Measurements from ENCODE around the gene NOL3.
A peak's percentile ranks its signal among the peaks of the same experiment; 100 is the strongest.

The NOL3 gene

GRCh38 chr16:67157106-67157748, 13.1 kb upstream of the NOL3 start:
- H3K9me3 Mint-ChIP-seq = no peaks in the 10 kb centered on the region
- H3K4me3 Mint-ChIP-seq = peak overlapping the region; percentile 46 to 85 (median 57)
- H3K36me3 Mint-ChIP-seq (ENCODE audit: low read depth) = no peaks in the 10 kb centered on the region
- peaks cover 92% of the 10 kb centered on the region for H3K27me3 Mint-ChIP-seq (ENCODE audit: low read depth)
- no peak for TF ChIP-seq CTCF (IDR thresholded peaks at IDR 0.05; ENCODE audit: unreplicated experiment in 3 of 3)
- no peak overlapping the region for H3K27ac Mint-ChIP-seq
- H3K4me1 Mint-ChIP-seq = peaks cover 14% of the 10 kb centered on the region

- H3K4me1 Mint-ChIP-seq = peaks cover 19% of the 10 kb centered on the region
- H3K4me3 Mint-ChIP-seq = peak overlapping the region; percentile 73 to 86 (median 85)
- no peaks in the 10 kb centered on the region for H3K9me3 Mint-ChIP-seq
- H3K36me3 Mint-ChIP-seq (ENCODE audit: low read depth) = no peaks in the 10 kb centered on the region
- no peak for TF ChIP-seq CTCF (IDR thresholded peaks at IDR 0.05; ENCODE audit: unreplicated experiment in 3 of 3)
- H3K27me3 Mint-ChIP-seq (ENCODE audit: low read depth) = peaks cover 94% of the 10 kb centered on the region
- H3K27ac Mint-ChIP-seq = no peak overlapping the region
Observed at GRCh38 chr16:67157892-67158635, 12.3 kb upstream of the NOL3 start.

DNA sequence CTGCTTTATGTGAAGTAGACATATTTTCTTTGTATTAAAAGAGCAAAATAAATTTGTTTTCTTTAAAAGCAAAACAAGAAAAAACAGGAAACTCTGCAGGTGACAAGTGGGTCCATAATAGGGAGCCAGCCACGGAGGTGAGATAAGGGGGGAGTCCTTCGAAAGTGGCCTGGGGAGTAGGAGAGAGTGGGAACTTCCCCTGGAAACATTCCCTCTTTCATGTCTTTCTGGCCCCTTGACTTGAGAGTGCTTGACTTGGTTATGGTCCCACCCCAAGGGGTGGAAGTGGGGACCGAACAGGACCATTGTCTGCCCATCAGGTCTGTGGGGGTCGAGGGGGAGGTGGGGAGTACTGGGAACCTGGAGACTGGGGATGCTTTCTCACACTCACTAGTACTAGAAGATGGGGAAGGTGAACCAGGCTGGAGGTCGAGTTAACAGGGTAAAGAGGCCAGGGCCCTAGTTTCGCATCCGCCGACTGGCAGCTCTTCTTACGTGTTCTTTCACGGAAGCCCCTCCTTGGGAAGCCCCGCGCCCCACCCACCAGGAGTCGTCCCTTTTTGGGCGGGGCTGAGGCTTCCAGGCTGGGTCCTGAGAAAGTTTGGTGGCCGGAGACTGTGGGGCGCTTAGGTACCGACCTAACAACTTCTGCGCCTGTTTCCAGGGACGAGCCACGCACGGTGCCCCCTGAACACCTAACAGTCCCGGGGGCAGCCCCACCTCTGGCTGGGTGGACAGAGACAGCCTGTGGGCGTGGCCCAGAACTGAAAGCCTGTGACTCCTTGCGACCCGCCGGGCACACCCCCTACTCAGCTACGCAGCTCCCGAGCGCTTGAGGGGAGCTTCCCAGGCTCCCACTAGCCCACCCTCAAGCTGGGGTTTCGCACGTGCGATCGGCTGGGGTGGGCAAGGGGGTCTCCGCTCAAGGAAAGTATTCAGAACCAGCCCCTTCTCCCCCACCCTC, 11.4 kb upstream of the NOL3 start:
- H3K27ac Mint-ChIP-seq = no peak overlapping the region
- H3K27me3 Mint-ChIP-seq (ENCODE audit: low read depth) = peaks cover 93% of the 10 kb centered on the region
- H3K9me3 Mint-ChIP-seq = no peaks in the 10 kb centered on the region
- H3K4me1 Mint-ChIP-seq = peaks cover 19% of the 10 kb centered on the region
- H3K4me3 Mint-ChIP-seq = peak overlapping the region; percentile 73 to 86 (median 85)
- H3K36me3 Mint-ChIP-seq (ENCODE audit: low read depth) = no peaks in the 10 kb centered on the region
- no peak for TF ChIP-seq CTCF (IDR thresholded peaks at IDR 0.05; ENCODE audit: unreplicated experiment in 3 of 3)

DNA sequence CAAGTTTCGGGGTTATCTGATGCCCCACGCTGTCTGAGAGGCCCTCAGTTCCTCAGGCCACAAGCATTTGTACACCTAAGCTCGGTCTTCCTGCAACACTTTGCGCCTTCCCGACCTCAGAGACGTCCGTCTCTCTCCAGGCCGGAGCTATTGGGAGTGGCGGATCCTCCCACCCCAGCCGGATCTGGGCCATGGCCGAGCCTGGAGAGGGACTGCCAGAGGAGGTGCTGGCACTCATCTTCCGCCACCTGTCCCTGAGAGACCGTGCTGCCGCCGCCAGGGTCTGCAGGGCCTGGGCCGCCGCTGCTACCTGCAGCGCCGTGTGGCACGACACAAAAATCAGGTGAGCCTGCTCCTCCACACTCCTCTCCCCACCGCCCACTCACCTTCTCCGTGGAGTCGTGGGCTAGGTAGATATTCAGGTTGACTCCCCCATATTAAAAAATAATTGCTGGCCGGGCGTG, 8.7 kb upstream of the NOL3 start:
- H3K9me3 Mint-ChIP-seq = no peaks in the 10 kb centered on the region
- peaks cover 19% of the 10 kb centered on the region for H3K4me1 Mint-ChIP-seq
- peaks cover 94% of the 10 kb centered on the region for H3K27me3 Mint-ChIP-seq (ENCODE audit: low read depth)
- H3K36me3 Mint-ChIP-seq (ENCODE audit: low read depth) = no peaks in the 10 kb centered on the region
- no peak for TF ChIP-seq CTCF (IDR thresholded peaks at IDR 0.05; ENCODE audit: unreplicated experiment in 3 of 3)
- peak overlapping the region; percentile 38 to 77 (median 76) for H3K4me3 Mint-ChIP-seq
- no peak overlapping the region for H3K27ac Mint-ChIP-seq

DNA sequence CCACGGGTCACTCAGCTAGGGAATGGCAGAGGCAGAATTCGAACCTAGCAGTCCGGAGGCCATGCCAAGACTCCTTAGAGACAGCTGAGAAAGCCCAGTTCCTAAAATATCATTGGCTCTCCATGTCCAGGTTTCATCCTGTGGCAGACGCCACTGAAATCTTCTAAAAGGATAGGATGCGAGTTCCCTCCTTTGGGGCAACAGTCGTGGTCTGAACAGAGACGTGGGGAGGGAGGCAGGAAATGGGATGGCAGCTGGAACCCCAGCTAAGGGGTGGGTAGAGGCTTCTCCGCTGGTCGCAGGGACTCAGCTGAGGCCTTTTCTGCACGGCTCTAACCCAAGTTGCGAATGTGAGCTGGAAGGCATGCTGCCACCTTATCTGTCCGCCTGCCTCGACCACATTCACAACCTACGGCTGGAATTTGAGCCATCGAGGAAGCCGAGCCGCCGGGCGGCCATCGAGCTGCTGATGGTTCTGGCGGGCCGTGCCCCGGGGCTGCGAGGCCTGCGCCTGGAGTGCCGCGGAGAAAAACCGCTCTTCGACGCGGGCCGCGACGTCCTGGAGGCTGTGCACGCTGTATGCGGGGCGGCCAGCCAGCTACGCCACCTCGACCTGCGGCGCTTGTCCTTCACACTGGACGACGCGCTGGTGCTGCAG, 7.7 kb upstream of the NOL3 start:
- Mint-ChIP-seq H3K9me3 (no peaks in the 10 kb centered on the region), H3K4me3 (peak overlapping the region; percentile 60 to 77 (median 76)), H3K27me3 (ENCODE audit: low read depth) (peaks cover 94% of the 10 kb centered on the region), H3K4me1 (peaks cover 19% of the 10 kb centered on the region), H3K36me3 (ENCODE audit: low read depth) (no peaks in the 10 kb centered on the region), H3K27ac (no peak overlapping the region)
- TF ChIP-seq CTCF (IDR thresholded peaks at IDR 0.05; ENCODE audit: unreplicated experiment in 3 of 3) = no peak
